Neural progenitor cell (in vitro differentiated cells): ENCODE results near the gene ZNF143. TPM values are rescaled to one million over a fixed set of nuclear protein-coding genes. Genes with fewer than 3 reads are reported as not detected.

Source experiments
- DNase-seq: peaks from one replicate; pipeline ENCODE4 v3.0.0-alpha.2; 2016; ENCODE audit warnings: low spot score
- H2AFZ ChIP-seq: fragments of 200-600 bp; sonication (generic); replicated peaks from 2 replicates; pipeline ENCODE4 v1.6.1; 2016; ENCODE audit warnings: antibody characterized with exemption
- H3F3A ChIP-seq: fragments of 200-600 bp; sonication (generic); 2 replicates; pipeline ENCODE4 v1.6.1; 2016; ENCODE audit warnings: antibody characterized with exemption, low read depth
- H3K27ac ChIP-seq: fragments of 200-600 bp; sonication (generic); 2 replicates; pipeline ENCODE4 v1.5.1; 2016; ENCODE audit warnings: mild to moderate bottlenecking
- H3K27me3 ChIP-seq: fragments of 200-600 bp; sonication (generic); 2 replicates; pipeline ENCODE4 v1.6.1; 2016; ENCODE audit warnings: mild to moderate bottlenecking, moderate library complexity
- H3K36me3 ChIP-seq: fragments of 200-600 bp; sonication (generic); 2 replicates; pipeline ENCODE4 v1.5.1; 2016
- H3K4me1 ChIP-seq: fragments of 200-600 bp; sonication (generic); 2 replicates; pipeline ENCODE4 v1.6.1; 2016; ENCODE audit warnings: mixed run types
- H3K4me2 ChIP-seq: fragments of 200-600 bp; sonication (generic); 2 replicates; pipeline ENCODE4 v1.6.1; 2016
- H3K4me3 ChIP-seq: fragments of 200-600 bp; sonication (generic); 2 replicates; pipeline ENCODE4 v1.5.1; 2016
- H3K79me2 ChIP-seq: fragments of 200-600 bp; sonication (generic); 2 replicates; pipeline ENCODE4 v1.6.1; 2016; ENCODE audit warnings: low read depth
- H3K9ac ChIP-seq: fragments of 200-600 bp; sonication (generic); 2 replicates; pipeline ENCODE4 v1.6.1; 2016
- H3K9me3 ChIP-seq: fragments of 200-600 bp; sonication (generic); 2 replicates; pipeline ENCODE4 v1.5.1; 2016; ENCODE audit warnings: low read depth
- H4K20me1 ChIP-seq: fragments of 200-600 bp; sonication (generic); 2 replicates; pipeline ENCODE4 v1.6.1; 2016; ENCODE audit warnings: low read depth
- H3K27ac Mint-ChIP-seq: 3 replicates; pipeline ENCODE4 v1.8.0; 2021; ENCODE audit warnings: mixed read lengths
- H3K27me3 Mint-ChIP-seq: 2 replicates; pipeline ENCODE4 v1.8.0; 2022; ENCODE audit warnings: low read depth, mild to moderate bottlenecking, inconsistent platforms, moderate library complexity, mixed read lengths; ENCODE audit not compliant: insufficient read depth
- H3K36me3 Mint-ChIP-seq: 3 replicates; pipeline ENCODE4 v1.8.0; 2021; ENCODE audit warnings: mixed read lengths
- H3K4me1 Mint-ChIP-seq: 3 replicates; pipeline ENCODE4 v1.8.0; 2021; ENCODE audit warnings: mixed read lengths
- H3K4me3 Mint-ChIP-seq: 3 replicates; pipeline ENCODE4 v1.8.0; 2021; ENCODE audit warnings: mild to moderate bottlenecking, moderate library complexity, mixed read lengths
- H3K9me3 Mint-ChIP-seq: 3 replicates; pipeline ENCODE4 v1.8.0; 2020; ENCODE audit warnings: mixed read lengths
- CTCF ChIP-seq: fragments of 200-600 bp; sonication (generic); IDR thresholded peaks from 2 replicates; pipeline ENCODE4 v1.5.1; 2017; ENCODE audit warnings: antibody characterized with exemption, mild to moderate bottlenecking
- EZH2 ChIP-seq: fragments of 200-600 bp; sonication (generic); IDR thresholded peaks from 2 replicates; pipeline ENCODE4 v1.6.1; 2017; ENCODE audit warnings: antibody characterized with exemption, mild to moderate bottlenecking, moderate library complexity
- EZH2phosphoT487 ChIP-seq: fragments of 200-600 bp; sonication (generic); IDR thresholded peaks from 2 replicates; pipeline ENCODE4 v1.6.1; 2017; ENCODE audit warnings: antibody characterized with exemption
- total RNA-seq: library from RNA; depleted of rRNA; stranded (reverse); fragments of >200 nt; gene quantifications from 2 replicates; pipeline ENCODE4 v1.2.3, GENCODE V29; 2015; ENCODE audit warnings: low replicate concordance

The ZNF143 gene
- total RNA-seq, 1 donor from 2014 or later = 56.9 TPM

- no peak for DNase-seq
- H3K27me3 Mint-ChIP-seq = no peaks in the 10 kb centered on the region
- Histone ChIP-seq H3K79me2 (no peaks in the 10 kb centered on the region), H3K9ac (no peak overlapping the region), H3K36me3 (peaks cover 3% of the 10 kb centered on the region), H2AFZ (no peak overlapping the region), H3K4me1 (peaks cover 17% of the 10 kb centered on the region), H3F3A (peaks cover 31% of the 10 kb centered on the region), H4K20me1 (no peaks in the 10 kb centered on the region), H3K27ac (no peak overlapping the region), H3K4me3 (no peak overlapping the region), H3K9me3 (no peaks in the 10 kb centered on the region), H3K4me2 (no peak overlapping the region), H3K27me3 (no peaks in the 10 kb centered on the region)
- H3K9me3 Mint-ChIP-seq = no peaks in the 10 kb centered on the region
- no peak overlapping the region for H3K4me3 Mint-ChIP-seq
- H3K4me1 Mint-ChIP-seq = peaks cover 34% of the 10 kb centered on the region
- no peak overlapping the region for H3K27ac Mint-ChIP-seq
- H3K36me3 Mint-ChIP-seq = peaks cover 12% of the 10 kb centered on the region
- no peak for TF ChIP-seq CTCF
Measured at GRCh38 chr11:9528136-9528501, 67.3 kb downstream of the ZNF143 start.

GRCh38 chr11:9528573-9529333, 67.9 kb downstream of the ZNF143 start:
- Histone ChIP-seq H3K4me2 (peak overlapping the region; percentile 41), H3K27ac (peak overlapping the region; percentile 73), H3F3A (peaks cover 36% of the 10 kb centered on the region), H3K4me1 (peaks cover 22% of the 10 kb centered on the region), H4K20me1 (no peaks in the 10 kb centered on the region), H3K36me3 (peaks cover 3% of the 10 kb centered on the region), H3K9ac (no peak overlapping the region), H3K27me3 (no peaks in the 10 kb centered on the region), H3K4me3 (no peak overlapping the region), H3K79me2 (no peaks in the 10 kb centered on the region), H3K9me3 (no peaks in the 10 kb centered on the region), H2AFZ (no peak overlapping the region)
- TF ChIP-seq CTCF (no peak), EZH2 (no peak), EZH2phosphoT487 (no peak)
- no peak for DNase-seq
- Mint-ChIP-seq H3K27me3 (no peaks in the 10 kb centered on the region), H3K36me3 (peaks cover 10% of the 10 kb centered on the region), H3K9me3 (no peaks in the 10 kb centered on the region), H3K27ac (no peak overlapping the region), H3K4me3 (no peak overlapping the region), H3K4me1 (peaks cover 38% of the 10 kb centered on the region)

GRCh38 chr11:9529334-9529650, 68.5 kb downstream of the ZNF143 start:
- TF ChIP-seq CTCF (no peak), EZH2 (no peak), EZH2phosphoT487 (no peak)
- Histone ChIP-seq H3K9me3 (no peaks in the 10 kb centered on the region), H3K27me3 (no peaks in the 10 kb centered on the region), H3K36me3 (peaks cover 3% of the 10 kb centered on the region), H3K79me2 (no peaks in the 10 kb centered on the region), H3K9ac (no peak overlapping the region), H3K4me2 (peak overlapping the region; percentile 41), H4K20me1 (no peaks in the 10 kb centered on the region), H3K4me1 (peaks cover 22% of the 10 kb centered on the region), H3K4me3 (no peak overlapping the region), H2AFZ (no peak overlapping the region), H3F3A (peaks cover 36% of the 10 kb centered on the region), H3K27ac (peak overlapping the region; percentile 73)
- Mint-ChIP-seq H3K36me3 (peaks cover 10% of the 10 kb centered on the region), H3K9me3 (no peaks in the 10 kb centered on the region), H3K4me3 (no peak overlapping the region), H3K27me3 (no peaks in the 10 kb centered on the region), H3K4me1 (peaks cover 40% of the 10 kb centered on the region), H3K27ac (no peak overlapping the region)
- no peak for DNase-seq
